Measurements from ENCODE around the gene PRKAG2. TPM values are rescaled to one million over a fixed set of nuclear protein-coding genes. Genes with fewer than 3 reads are reported as not detected.
"Not testable (repeated sequence)": the region's sequence is repeated elsewhere in the genome, so short reads cannot be mapped to it uniquely, and the experiment has no call there.

The PRKAG2 gene
- total RNA-seq, 1 donor from 2014 or later = 13.5 TPM

- Mint-ChIP-seq H3K36me3 (ENCODE audit: unreplicated experiment) (no peaks in the 10 kb centered on the region), H3K9me3 (ENCODE audit: unreplicated experiment) (no peaks in the 10 kb centered on the region), H3K4me3 (ENCODE audit: unreplicated experiment) (no peak overlapping the region), H3K27me3 (ENCODE audit: unreplicated experiment) (peaks cover 4% of the 10 kb centered on the region), H3K4me1 (ENCODE audit: unreplicated experiment) (peaks cover 15% of the 10 kb centered on the region), H3K27ac (ENCODE audit: unreplicated experiment) (peak overlapping the region; percentile 31)
- no peak for DNase-seq (ENCODE audit: extremely low spot score, unreplicated experiment)
- TF ChIP-seq CTCF (IDR thresholded peaks at IDR 0.05) = no peak
Observed at GRCh38 chr7:151537818-151538561, 338.9 kb downstream of the PRKAG2 start.

GRCh38 chr7:151536178-151536577 is 340.7 kb downstream of the PRKAG2 start:
- not testable (repeated sequence) for H3K27ac Mint-ChIP-seq (ENCODE audit: unreplicated experiment); DNase-seq (ENCODE audit: extremely low spot score, unreplicated experiment); H3K4me3 Mint-ChIP-seq (ENCODE audit: unreplicated experiment); H3K9me3 Mint-ChIP-seq (ENCODE audit: unreplicated experiment); H3K36me3 Mint-ChIP-seq (ENCODE audit: unreplicated experiment); H3K27me3 Mint-ChIP-seq (ENCODE audit: unreplicated experiment)
- H3K4me1 Mint-ChIP-seq (ENCODE audit: unreplicated experiment) = peaks cover 15% of the 10 kb centered on the region

- H3K9me3 Mint-ChIP-seq (ENCODE audit: unreplicated experiment) = peaks cover 22% of the 10 kb centered on the region
- H3K4me3 Mint-ChIP-seq (ENCODE audit: unreplicated experiment) = no peak overlapping the region
- H3K4me1 Mint-ChIP-seq (ENCODE audit: unreplicated experiment) = no peaks in the 10 kb centered on the region
- H3K36me3 Mint-ChIP-seq (ENCODE audit: unreplicated experiment) = peaks cover 5% of the 10 kb centered on the region
- peaks cover 4% of the 10 kb centered on the region for H3K27me3 Mint-ChIP-seq (ENCODE audit: unreplicated experiment)
- H3K27ac Mint-ChIP-seq (ENCODE audit: unreplicated experiment) = no peak overlapping the region
- no peak for DNase-seq (ENCODE audit: extremely low spot score, unreplicated experiment)
- TF ChIP-seq CTCF (IDR thresholded peaks at IDR 0.05) = no peak
Observed at GRCh38 chr7:151529842-151530241, 347.1 kb downstream of the PRKAG2 start.

- H3K4me3 Mint-ChIP-seq (ENCODE audit: unreplicated experiment) = no peak overlapping the region
- no peak for DNase-seq (ENCODE audit: extremely low spot score, unreplicated experiment)
- peaks cover 3% of the 10 kb centered on the region for H3K4me1 Mint-ChIP-seq (ENCODE audit: unreplicated experiment)
- peaks cover 4% of the 10 kb centered on the region for H3K27me3 Mint-ChIP-seq (ENCODE audit: unreplicated experiment)
- H3K27ac Mint-ChIP-seq (ENCODE audit: unreplicated experiment) = no peak overlapping the region
- no peak for TF ChIP-seq CTCF (IDR thresholded peaks at IDR 0.05)
- peaks cover 1% of the 10 kb centered on the region for H3K36me3 Mint-ChIP-seq (ENCODE audit: unreplicated experiment)
- H3K9me3 Mint-ChIP-seq (ENCODE audit: unreplicated experiment) = peaks cover 7% of the 10 kb centered on the region
Observed at GRCh38 chr7:151524845-151525244, 352.1 kb downstream of the PRKAG2 start.

- Mint-ChIP-seq H3K27me3 (ENCODE audit: unreplicated experiment) (peaks cover 4% of the 10 kb centered on the region), H3K4me3 (ENCODE audit: unreplicated experiment) (no peak overlapping the region), H3K27ac (ENCODE audit: unreplicated experiment) (no peak overlapping the region), H3K36me3 (ENCODE audit: unreplicated experiment) (peaks cover 1% of the 10 kb centered on the region), H3K9me3 (ENCODE audit: unreplicated experiment) (peaks cover 7% of the 10 kb centered on the region), H3K4me1 (ENCODE audit: unreplicated experiment) (peaks cover 3% of the 10 kb centered on the region)
- no peak for TF ChIP-seq CTCF (IDR thresholded peaks at IDR 0.05)
- no peak for DNase-seq (ENCODE audit: extremely low spot score, unreplicated experiment)
Observed at GRCh38 chr7:151524331-151524730, 352.6 kb downstream of the PRKAG2 start.
